Heart right ventricle (tissue), 16 donors: Measurements from ENCODE around the gene TCERG1L. TPM values are rescaled to one million over a fixed set of nuclear protein-coding genes. Genes with fewer than 3 reads are reported as not detected.

Experiments
- ATAC-seq, 8 donors: fragments of 200-7000 bp; cut with Tn5 transposase; one replicate each; pipeline ENCODE4 v1.9.1; 2020; ENCODE audit warnings: mild to moderate bottlenecking in 8 of 8, moderate library complexity in 8 of 8, moderate number of reproducible peaks in 1 of 8
- DNase-seq, 2 donors: peaks; one replicate each; pipeline ENCODE4 v3.0.0-alpha.2; 2020
- H3K27ac ChIP-seq, 10 donors: fragments of 200-600 bp; sonication (generic) in 2 of 10; one replicate each; pipeline versions ENCODE4 v1.5.0 to v1.8.0; 2020 to 2022; ENCODE audit warnings: mild to moderate bottlenecking in 3 of 10
- H3K27me3 ChIP-seq, 7 donors: fragments of 200-600 bp; one replicate each; pipeline ENCODE4 v1.8.0; 2021 to 2022; ENCODE audit warnings: mild to moderate bottlenecking in 2 of 7
- H3K36me3 ChIP-seq, 9 donors: fragments of 200-600 bp; sonication (generic) in 1 of 9; one replicate each; pipeline versions ENCODE4 v1.5.0 to v1.8.0; 2020 to 2022; ENCODE audit warnings: mild to moderate bottlenecking in 2 of 9
- H3K4me1 ChIP-seq, 9 donors: fragments of 200-600 bp; sonication (generic) in 1 of 9; one replicate each; pipeline versions ENCODE4 v1.5.0 to v1.8.0; 2020 to 2022; ENCODE audit warnings: mild to moderate bottlenecking in 4 of 9
- H3K4me3 ChIP-seq, 10 donors: fragments of 200-600 bp; sonication (generic) in 2 of 10; one replicate each; pipeline versions ENCODE4 v1.5.0 to v1.8.0; 2020 to 2022; ENCODE audit warnings: mild to moderate bottlenecking in 7 of 10, moderate library complexity in 2 of 10
- H3K9me3 ChIP-seq, 11 donors: fragments of 200-600 bp in 10 of 11; sonication (generic) in 2 of 11; one replicate each; pipeline versions ENCODE4 v1.5.0 to v1.8.0; 2013 to 2022; ENCODE audit warnings: mild to moderate bottlenecking in 2 of 11, control low read depth in 1 of 11, moderate library complexity in 1 of 11
- CTCF ChIP-seq, 9 donors: fragments of 200-600 bp; sonication (generic) in 2 of 9; IDR thresholded peaks; one replicate each; pipeline versions ENCODE4 v1.5.0 to v1.8.0; 2021 to 2022; ENCODE audit warnings: antibody characterized with exemption in 9 of 9, mild to moderate bottlenecking in 5 of 9, moderate library complexity in 1 of 9
- WGBS, 2 donors: extraction: QIAGEN DNeasy Blood & Tissue Kit; methylation state at CpG; one replicate each; pipeline ENCODE4 v1.1.7; 2013; ENCODE audit warnings: inconsistent platforms in 1 of 2; 5-methylcytosine and 5-hydroxymethylcytosine counted together
- intact Hi-C, 10 donors: fragments of 100-400 bp; cut with DNase I; formaldehyde crosslinking; loops; one replicate each; pipeline versions ENCODE4 v1.11.1 to v1.14.2; 2022
- polyA plus RNA-seq, 2 donors: library from polyadenylated mRNA; stranded (reverse); fragments of 200-250 nt; gene quantifications; one replicate each; pipeline ENCODE4 v1.2.3, GENCODE V29; 2013
- total RNA-seq, 10 donors: library from RNA; stranded (reverse); fragmentation: NEBNext Ultra II Directional in 3 of 10; extraction: Animal tissue kit (Norgen Biotek cat#: 25700) in 3 of 10; gene quantifications; one replicate each; pipeline versions ENCODE4 v1.2.1 to v1.2.4, GENCODE V29; 2021 to 2023
- donor health status: Arrhythmogenic right ventricular cardiomyopathy.
- donor health status: ischemic (EF 13 %, LVEDD 7.1; RV severe dilation, severe dysfunction).
- donor health status: healthy with polysubstance abuse.
- donor health status: DM: no; HTN: yes; CAD: no.
- donor health status: DM: no; HTN: no; CAD: no.
- donor health status: ischemic (EF 25% LVEDD 6.9; RV normal size, moderate dysfunction).
- donor health status: ischemic (EF 25% LVEDD 5.7; RV mildly dilated, moderate dysfunction).
- donor health status: healthy.
- donor health status: DM: yes; HTN: yes; CAD: no.
- donor health status: Ischemic cardiomyopathy.
- donor health status: ischemic (EF 35%, LVEDD 5.7; RV mildly dilated, moderate dysfunction).
- donor health status: nonischemic (EF 11% LVEDD 7.7; RV severe dilation, severe dysfunction).
- donor health status: DM: yes; HTN: yes; CAD: no.
- donor health status: PGD.
- donor health status: ischemic (EF 29% LVEDD 5.4; RV normal size, mild dysfunction).
- donor health status: nonischemic (EF 23%, LVEDD 6.1; RV moderate dilation, normal function).

The TCERG1L gene
- total and polyA plus RNA-seq, 12 donors = 0.09 TPM; not detected in 10

GRCh38 chr10:131174651-131175540 lies 136.6 kb downstream of the TCERG1L start:
- WGBS, 2 donors = 74 to 81% methylated on average over 15 of the region's 15 CpGs
- DNase-seq (no peak), ATAC-seq (no peak)
- TF ChIP-seq CTCF (IDR thresholded peaks at IDR 0.05) = no peak
- no peak overlapping the region for H3K27ac ChIP-seq
- no peaks in the 10 kb centered on the region for H3K4me1 ChIP-seq
- no peaks in the 10 kb centered on the region for H3K36me3 ChIP-seq
- peaks cover 0 to 55% (median 37%) of the 10 kb centered on the region in 7 donors for H3K27me3 ChIP-seq
- no peak overlapping the region for H3K4me3 ChIP-seq
- peaks cover 0 to 26% (median 0%) of the 10 kb centered on the region in 11 donors for H3K9me3 ChIP-seq
- intact Hi-C loops = no loop called here

GRCh38 chr10:131174211-131174565 lies 137.3 kb downstream of the TCERG1L start:
- TF ChIP-seq CTCF (IDR thresholded peaks at IDR 0.05) = no peak
- WGBS, 2 donors = 70 to 75% methylated on average over 13 of the region's 13 CpGs
- Histone ChIP-seq H3K4me1 (no peaks in the 10 kb centered on the region), H3K9me3 (peaks cover 0 to 26% (median 0%) of the 10 kb centered on the region in 11 donors), H3K4me3 (no peak overlapping the region), H3K27me3 (peaks cover 0 to 51% (median 30%) of the 10 kb centered on the region in 7 donors), H3K27ac (no peak overlapping the region), H3K36me3 (no peaks in the 10 kb centered on the region)
- DNase-seq (no peak), ATAC-seq (peak in 1 of 8 donors; percentile 25)
- intact Hi-C loops = no loop called here

GRCh38 chr10:131173484-131174210 lies 137.9 kb downstream of the TCERG1L start:
- Histone ChIP-seq H3K36me3 (no peaks in the 10 kb centered on the region), H3K4me3 (no peak overlapping the region), H3K9me3 (peaks cover 0 to 26% (median 0%) of the 10 kb centered on the region in 11 donors), H3K4me1 (no peaks in the 10 kb centered on the region), H3K27ac (no peak overlapping the region), H3K27me3 (peaks cover 0 to 46% (median 24%) of the 10 kb centered on the region in 7 donors)
- intact Hi-C loops = no loop called here
- ATAC-seq = no peak
- 89 to 91% methylated on average over 12 of the region's 12 CpGs for WGBS, 2 donors
- no peak for DNase-seq
- no peak for TF ChIP-seq CTCF (IDR thresholded peaks at IDR 0.05)

GRCh38 chr10:131172433-131172832 lies 139.1 kb downstream of the TCERG1L start:
- no peak for TF ChIP-seq CTCF (IDR thresholded peaks at IDR 0.05)
- no peak overlapping the region for H3K4me3 ChIP-seq
- intact Hi-C loops = no loop called here
- peaks cover 0 to 26% (median 0%) of the 10 kb centered on the region in 11 donors for H3K9me3 ChIP-seq
- WGBS, 2 donors = 81 to 85% methylated on average over 14 of the region's 14 CpGs
- H3K4me1 ChIP-seq = no peaks in the 10 kb centered on the region
- DNase-seq (no peak), ATAC-seq (no peak)
- H3K27ac ChIP-seq = no peak overlapping the region
- peaks cover 0 to 44% (median 20%) of the 10 kb centered on the region in 7 donors for H3K27me3 ChIP-seq
- no peaks in the 10 kb centered on the region for H3K36me3 ChIP-seq
